Mesothelial cell of epicardium (in vitro differentiated cells): ENCODE measurements around the gene PLEKHA5. TPM values are rescaled to one million over a fixed set of nuclear protein-coding genes. Genes with fewer than 3 reads are reported as not detected.

Experiments
- DNase-seq, 2 experiments: peaks; one replicate each; pipeline ENCODE4 v3.0.0; 2021; ENCODE audit warnings: low spot score in 2 of 2; ENCODE audit not compliant: unreplicated experiment in 2 of 2
- H3K27ac Mint-ChIP-seq: 2 replicates; pipeline ENCODE4 v1.8.0; 2021; ENCODE audit warnings: mixed read lengths
- H3K27me3 Mint-ChIP-seq: 2 replicates; pipeline ENCODE4 v1.8.0; 2021; ENCODE audit warnings: low read depth, mixed read lengths
- H3K36me3 Mint-ChIP-seq: 2 replicates; pipeline ENCODE4 v1.8.0; 2021; ENCODE audit warnings: mixed read lengths
- H3K4me1 Mint-ChIP-seq: 2 replicates; pipeline ENCODE4 v1.8.0; 2021; ENCODE audit warnings: mixed read lengths
- H3K4me3 Mint-ChIP-seq: 2 replicates; pipeline ENCODE4 v1.8.0; 2021; ENCODE audit warnings: mild to moderate bottlenecking, moderate library complexity, mixed read lengths
- H3K9me3 Mint-ChIP-seq: 2 replicates; pipeline ENCODE4 v1.8.0; 2021; ENCODE audit warnings: mixed read lengths
- CTCF ChIP-seq: fragments of 200-600 bp; sonication (generic); IDR thresholded peaks from one replicate; pipeline ENCODE4 v1.5.0; 2021; ENCODE audit warnings: antibody characterized with exemption; ENCODE audit not compliant: unreplicated experiment
- total RNA-seq: library from RNA; stranded (reverse); gene quantifications from 3 replicates; pipeline ENCODE4 v1.2.1, GENCODE V29; 2021

PLEKHA5 gene
- total RNA-seq, 1 donor from 2014 or later = 52.0 TPM

GRCh38 chr12:19248929-19249602, 119.5 kb downstream of the PLEKHA5 start:
- no peak overlapping the region for H3K27ac Mint-ChIP-seq
- no peak for TF ChIP-seq CTCF
- H3K36me3 Mint-ChIP-seq = no peaks in the 10 kb centered on the region
- H3K9me3 Mint-ChIP-seq = no peaks in the 10 kb centered on the region
- H3K4me1 Mint-ChIP-seq = no peaks in the 10 kb centered on the region
- H3K27me3 Mint-ChIP-seq = no peaks in the 10 kb centered on the region
- no peak overlapping the region for H3K4me3 Mint-ChIP-seq
- no peak for DNase-seq

GRCh38 chr12:19251481-19252132, 122.1 kb downstream of the PLEKHA5 start:
- Mint-ChIP-seq H3K36me3 (peaks cover 2% of the 10 kb centered on the region), H3K4me3 (no peak overlapping the region), H3K27me3 (no peaks in the 10 kb centered on the region), H3K9me3 (no peaks in the 10 kb centered on the region), H3K4me1 (peaks cover 3% of the 10 kb centered on the region), H3K27ac (no peak overlapping the region)
- no peak for TF ChIP-seq CTCF
- DNase-seq = no peak

- no peak overlapping the region for H3K4me3 Mint-ChIP-seq
- H3K27me3 Mint-ChIP-seq = no peaks in the 10 kb centered on the region
- H3K9me3 Mint-ChIP-seq = no peaks in the 10 kb centered on the region
- no peak for TF ChIP-seq CTCF
- H3K4me1 Mint-ChIP-seq = peaks cover 3% of the 10 kb centered on the region
- H3K36me3 Mint-ChIP-seq = peaks cover 4% of the 10 kb centered on the region
- no peak for DNase-seq
- H3K27ac Mint-ChIP-seq = no peak overlapping the region
These were observed 130.6 kb downstream of the PLEKHA5 start for GRCh38 chr12:19260135-19260534.

DNA sequence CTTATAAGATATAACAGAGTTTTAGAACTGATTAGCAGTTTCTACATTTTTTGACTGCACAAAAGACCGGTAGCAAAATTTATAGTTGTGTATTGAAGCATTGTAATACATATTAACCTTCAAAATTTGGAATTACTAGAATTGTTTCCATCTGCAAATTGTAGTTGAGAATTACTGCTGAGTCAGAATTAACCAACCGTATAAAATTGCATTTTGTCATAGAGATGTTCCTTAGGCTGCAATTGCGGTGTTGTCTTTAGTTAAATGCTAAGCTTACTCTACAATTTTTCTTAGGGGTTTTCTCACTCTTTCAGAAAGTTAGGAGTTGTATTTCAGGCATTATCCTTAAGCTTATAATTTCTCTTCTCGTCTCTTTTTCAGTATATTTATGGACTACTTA, 132.2 kb downstream of the PLEKHA5 start:
- no peak for TF ChIP-seq CTCF
- no peak overlapping the region for H3K27ac Mint-ChIP-seq
- no peak for DNase-seq

GRCh38 chr12:19263672-19264071, 134.1 kb downstream of the PLEKHA5 start:
- H3K36me3 Mint-ChIP-seq = peaks cover 6% of the 10 kb centered on the region
- no peak overlapping the region for H3K4me3 Mint-ChIP-seq
- no peak for TF ChIP-seq CTCF
- H3K9me3 Mint-ChIP-seq = no peaks in the 10 kb centered on the region
- H3K4me1 Mint-ChIP-seq = no peaks in the 10 kb centered on the region
- no peak for DNase-seq
- no peak overlapping the region for H3K27ac Mint-ChIP-seq
- H3K27me3 Mint-ChIP-seq = no peaks in the 10 kb centered on the region

More for the DNA sequence above, 132.2 kb downstream of the PLEKHA5 start:
- Mint-ChIP-seq H3K4me1 (no peaks in the 10 kb centered on the region), H3K27me3 (no peaks in the 10 kb centered on the region), H3K36me3 (peaks cover 2% of the 10 kb centered on the region), H3K4me3 (no peak overlapping the region), H3K9me3 (no peaks in the 10 kb centered on the region)
